Neural progenitor cell (in vitro differentiated cells): ENCODE results near the gene ACTR5.

Experiments used
- EZH2 ChIP-seq: fragments of 200-600 bp; sonication (generic); IDR thresholded peaks from 2 replicates; pipeline ENCODE4 v1.6.1; 2017; ENCODE audit warnings: antibody characterized with exemption, mild to moderate bottlenecking, moderate library complexity
- EZH2phosphoT487 ChIP-seq: fragments of 200-600 bp; sonication (generic); IDR thresholded peaks from 2 replicates; pipeline ENCODE4 v1.6.1; 2017; ENCODE audit warnings: antibody characterized with exemption
- TF ChIP-seq, protein P1 (sequence below): fragments of 200-600 bp; sonication (generic); IDR thresholded peaks from 2 replicates; pipeline ENCODE4 v1.5.1; 2017; ENCODE audit warnings: antibody characterized with exemption, mild to moderate bottlenecking

DNA sequence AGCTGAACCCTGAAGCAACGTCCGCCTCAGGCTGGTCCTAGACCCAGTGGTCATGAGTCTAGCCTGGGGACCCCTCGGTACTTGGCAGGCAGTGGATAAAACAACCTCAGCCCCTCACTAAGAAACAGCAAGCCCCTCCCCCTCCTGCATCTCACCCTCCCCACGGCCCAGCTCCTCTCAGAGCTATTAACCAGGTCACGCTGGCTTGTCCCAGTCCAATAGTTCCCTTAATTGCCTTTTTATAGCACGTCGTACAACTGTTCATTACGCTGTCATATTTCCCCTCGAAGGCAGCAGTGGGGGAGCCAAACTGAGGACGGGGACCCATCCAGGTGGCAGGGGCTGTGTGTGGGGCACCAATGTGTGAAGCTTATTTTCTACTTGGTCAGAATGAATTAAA lies 32.6 kb upstream of the ACTR5 start:
- TF ChIP-seq EZH2phosphoT487 (no peak), EZH2 (no peak)
- TF ChIP-seq, protein P1, sequence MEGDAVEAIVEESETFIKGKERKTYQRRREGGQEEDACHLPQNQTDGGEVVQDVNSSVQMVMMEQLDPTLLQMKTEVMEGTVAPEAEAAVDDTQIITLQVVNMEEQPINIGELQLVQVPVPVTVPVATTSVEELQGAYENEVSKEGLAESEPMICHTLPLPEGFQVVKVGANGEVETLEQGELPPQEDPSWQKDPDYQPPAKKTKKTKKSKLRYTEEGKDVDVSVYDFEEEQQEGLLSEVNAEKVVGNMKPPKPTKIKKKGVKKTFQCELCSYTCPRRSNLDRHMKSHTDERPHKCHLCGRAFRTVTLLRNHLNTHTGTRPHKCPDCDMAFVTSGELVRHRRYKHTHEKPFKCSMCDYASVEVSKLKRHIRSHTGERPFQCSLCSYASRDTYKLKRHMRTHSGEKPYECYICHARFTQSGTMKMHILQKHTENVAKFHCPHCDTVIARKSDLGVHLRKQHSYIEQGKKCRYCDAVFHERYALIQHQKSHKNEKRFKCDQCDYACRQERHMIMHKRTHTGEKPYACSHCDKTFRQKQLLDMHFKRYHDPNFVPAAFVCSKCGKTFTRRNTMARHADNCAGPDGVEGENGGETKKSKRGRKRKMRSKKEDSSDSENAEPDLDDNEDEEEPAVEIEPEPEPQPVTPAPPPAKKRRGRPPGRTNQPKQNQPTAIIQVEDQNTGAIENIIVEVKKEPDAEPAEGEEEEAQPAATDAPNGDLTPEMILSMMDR = no peak
